Heart left ventricle (tissue), 13 donors: ENCODE results near the gene MYOM1.

Experiments
- CTCF ChIP-seq, 12 donors: fragments of 200-600 bp; sonication (generic) in 4 of 12; IDR thresholded peaks; one replicate each; pipeline versions ENCODE4 v1.5.0 to v1.8.0; 2018 to 2022; ENCODE audit warnings: antibody characterized with exemption in 12 of 12, mild to moderate bottlenecking in 5 of 12
- POLR2A ChIP-seq, 2 donors: fragments of 450-650 bp; IDR thresholded peaks; one replicate each; pipeline ENCODE4 v1.6.1; 2017; ENCODE audit warnings: antibody characterized with exemption in 2 of 2, mild to moderate bottlenecking in 2 of 2, moderate library complexity in 2 of 2
- donor health status: ischemic (EF 13 %, LVEDD 7.1; RV severe dilation, severe dysfunction).
- donor health status: DM: no; HTN: yes; CAD: no.
- donor health status: DM: no; HTN: no; CAD: no.
- donor health status: ischemic (EF 25% LVEDD 6.9; RV normal size, moderate dysfunction).
- donor health status: ischemic (EF 25% LVEDD 5.7; RV mildly dilated, moderate dysfunction).
- donor health status: ischemic (EF 35%, LVEDD 5.7; RV mildly dilated, moderate dysfunction).
- donor health status: nonischemic (EF 11% LVEDD 7.7; RV severe dilation, severe dysfunction).
- donor health status: DM: yes; HTN: yes; CAD: no.
- donor health status: PGD.
- donor health status: ischemic (EF 29% LVEDD 5.4; RV normal size, mild dysfunction).
- donor health status: nonischemic (EF 23%, LVEDD 6.1; RV moderate dilation, normal function).

- no peak for TF ChIP-seq CTCF (IDR thresholded peaks at IDR 0.05)
- TF ChIP-seq POLR2A (IDR thresholded peaks at IDR 0.05) = no peak
Observed at GRCh38 chr18:3029215-3029952, 190.4 kb downstream of the MYOM1 start.
